ENCODE results near the gene EPX.

DNA sequence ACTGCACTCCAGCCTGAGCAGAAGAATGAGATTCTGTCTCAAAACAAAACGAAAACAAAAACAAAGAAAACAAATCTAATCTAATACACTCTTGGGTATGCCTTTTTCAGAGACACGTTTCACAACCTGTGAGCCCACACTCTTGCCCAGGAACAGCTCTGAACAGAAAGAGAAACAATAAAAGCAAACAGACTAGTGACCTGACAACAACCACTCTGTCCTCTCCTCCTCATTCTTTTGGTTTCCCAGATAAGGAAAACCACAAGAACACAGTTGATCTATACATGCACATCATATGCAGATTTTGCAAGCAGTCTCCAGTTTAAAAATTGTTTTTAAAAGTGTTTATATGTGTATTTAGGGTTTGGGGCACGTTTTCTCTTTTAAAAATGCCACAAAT is 25.2 kb downstream of the EPX start:
- TF ChIP-seq, protein P1, sequence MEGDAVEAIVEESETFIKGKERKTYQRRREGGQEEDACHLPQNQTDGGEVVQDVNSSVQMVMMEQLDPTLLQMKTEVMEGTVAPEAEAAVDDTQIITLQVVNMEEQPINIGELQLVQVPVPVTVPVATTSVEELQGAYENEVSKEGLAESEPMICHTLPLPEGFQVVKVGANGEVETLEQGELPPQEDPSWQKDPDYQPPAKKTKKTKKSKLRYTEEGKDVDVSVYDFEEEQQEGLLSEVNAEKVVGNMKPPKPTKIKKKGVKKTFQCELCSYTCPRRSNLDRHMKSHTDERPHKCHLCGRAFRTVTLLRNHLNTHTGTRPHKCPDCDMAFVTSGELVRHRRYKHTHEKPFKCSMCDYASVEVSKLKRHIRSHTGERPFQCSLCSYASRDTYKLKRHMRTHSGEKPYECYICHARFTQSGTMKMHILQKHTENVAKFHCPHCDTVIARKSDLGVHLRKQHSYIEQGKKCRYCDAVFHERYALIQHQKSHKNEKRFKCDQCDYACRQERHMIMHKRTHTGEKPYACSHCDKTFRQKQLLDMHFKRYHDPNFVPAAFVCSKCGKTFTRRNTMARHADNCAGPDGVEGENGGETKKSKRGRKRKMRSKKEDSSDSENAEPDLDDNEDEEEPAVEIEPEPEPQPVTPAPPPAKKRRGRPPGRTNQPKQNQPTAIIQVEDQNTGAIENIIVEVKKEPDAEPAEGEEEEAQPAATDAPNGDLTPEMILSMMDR (IDR thresholded peaks at IDR 0.05), result no peak
- TF ChIP-seq POLR2AphosphoS5 (IDR thresholded peaks at IDR 0.05) (no peak), POLR2A (IDR thresholded peaks at IDR 0.05) (no peak), EP300 (IDR thresholded peaks at IDR 0.05; ENCODE audit: low read depth) (no peak)

All from transverse colon (tissue), 4 donors.